CD14-positive monocyte (primary cell): ENCODE data around the gene LSM11. TPM values are rescaled to one million over a fixed set of nuclear protein-coding genes. Genes with fewer than 3 reads are reported as not detected.

Experiments used
- DNase-seq, 3 donors: peaks; one replicate each; pipeline ENCODE4 v3.0.0-alpha.2; 2011 to 2022
- H2AFZ ChIP-seq: 2 replicates; pipeline ENCODE4 v1.6.0; 2012; ENCODE audit warnings: mild to moderate bottlenecking, low read depth, low read length, inconsistent platforms; ENCODE audit not compliant: insufficient read depth, poor library complexity, severe bottlenecking
- H3K27ac ChIP-seq, 2 donors: 1 replicate in 1 of 2; 2 replicates in 1 of 2; pipeline ENCODE4 v1.5.1; 2012 to 2013; ENCODE audit warnings: low read length in 2 of 2, control low read depth in 1 of 2, inconsistent platforms in 1 of 2, low read depth in 1 of 2, mild to moderate bottlenecking in 1 of 2
- H3K27me3 ChIP-seq, 2 donors: one replicate each; pipeline versions ENCODE4 v1.6.0 to v1.6.1; 2011 to 2013; ENCODE audit warnings: low read length in 2 of 2; ENCODE audit not compliant: control insufficient read depth in 2 of 2, insufficient read depth in 2 of 2
- H3K36me3 ChIP-seq, 2 donors: replicated peaks in 1 of 2; 1 replicate in 1 of 2; 2 replicates in 1 of 2; pipeline versions ENCODE4 v1.5.1 to v1.6.1; 2012 to 2013; ENCODE audit warnings: low read length in 2 of 2, control low read depth in 1 of 2, inconsistent platforms in 1 of 2, mild to moderate bottlenecking in 1 of 2; ENCODE audit not compliant: insufficient read depth in 2 of 2, control insufficient read depth in 1 of 2
- H3K4me1 ChIP-seq, 2 donors: 1 replicate in 1 of 2; 2 replicates in 1 of 2; pipeline versions ENCODE4 v1.5.1 to v1.6.1; 2012 to 2013; ENCODE audit warnings: low read length in 2 of 2, control low read depth in 1 of 2, inconsistent platforms in 1 of 2, mild to moderate bottlenecking in 1 of 2, moderate library complexity in 1 of 2; ENCODE audit not compliant: insufficient read depth in 2 of 2, control insufficient read depth in 1 of 2
- H3K4me2 ChIP-seq: replicated peaks from 2 replicates; pipeline ENCODE3; 2012; ENCODE audit warnings: low read length, moderate library complexity, mild to moderate bottlenecking; ENCODE audit not compliant: poor library complexity, severe bottlenecking; ENCODE audit errors: extremely low read depth
- H3K4me3 ChIP-seq, 3 experiments: fragments of 200-600 bp in 1 of 3; sonication (generic) in 1 of 3; replicated peaks in 1 of 3; 1 replicate in 2 of 3; 2 replicates in 1 of 3; pipeline ENCODE4 v1.5.1; 2011 to 2013; ENCODE audit warnings: low read length in 3 of 3, mild to moderate bottlenecking in 3 of 3, control low read depth in 2 of 3, low read depth in 2 of 3, inconsistent platforms in 1 of 3, moderate library complexity in 1 of 3
- H3K79me2 ChIP-seq: 2 replicates; pipeline ENCODE4 v1.6.0; 2012; ENCODE audit warnings: mild to moderate bottlenecking, control low read depth, inconsistent platforms, low read length, moderate library complexity; ENCODE audit not compliant: insufficient read depth
- H3K9ac ChIP-seq: 2 replicates; pipeline ENCODE4 v1.6.0; 2017; ENCODE audit warnings: low read length, mild to moderate bottlenecking; ENCODE audit not compliant: insufficient read depth, poor library complexity, severe bottlenecking
- H3K9me3 ChIP-seq, 2 donors: replicated peaks in 1 of 2; 1 replicate in 1 of 2; 2 replicates in 1 of 2; pipeline versions ENCODE4 v1.5.1 to v1.6.1; 2012 to 2013; ENCODE audit warnings: low read length in 2 of 2, control low read depth in 1 of 2; ENCODE audit not compliant: control insufficient read depth in 1 of 2, insufficient read depth in 1 of 2
- H4K20me1 ChIP-seq: 2 replicates; pipeline ENCODE4 v1.6.0; 2012; ENCODE audit warnings: mild to moderate bottlenecking, low read length, control low read depth, moderate library complexity; ENCODE audit not compliant: insufficient read depth
- H3K27ac Mint-ChIP-seq, 7 donors: one replicate each; pipeline ENCODE4 v1.8.0; 2020; ENCODE audit warnings: mild to moderate bottlenecking in 7 of 7, mixed read lengths in 7 of 7, moderate library complexity in 6 of 7, inconsistent platforms in 2 of 7
- H3K27me3 Mint-ChIP-seq, 3 donors: one replicate each; pipeline ENCODE4 v1.8.0; 2021 to 2022; ENCODE audit warnings: low read depth in 3 of 3, mild to moderate bottlenecking in 3 of 3, mixed read lengths in 3 of 3, moderate library complexity in 3 of 3, inconsistent platforms in 1 of 3
- H3K36me3 Mint-ChIP-seq, 2 donors: one replicate each; pipeline ENCODE4 v1.8.0; 2020; ENCODE audit warnings: mixed read lengths in 2 of 2, inconsistent platforms in 1 of 2, mild to moderate bottlenecking in 1 of 2
- H3K4me1 Mint-ChIP-seq: one replicate; pipeline ENCODE4 v1.8.0; 2020; ENCODE audit warnings: mild to moderate bottlenecking, mixed read lengths
- H3K4me3 Mint-ChIP-seq, 2 donors: one replicate each; pipeline ENCODE4 v1.8.0; 2020; ENCODE audit warnings: mild to moderate bottlenecking in 2 of 2, mixed read lengths in 2 of 2, moderate library complexity in 1 of 2
- H3K9me3 Mint-ChIP-seq, 7 donors: one replicate each; pipeline ENCODE4 v1.8.0; 2020 to 2022; ENCODE audit warnings: mixed read lengths in 7 of 7, mild to moderate bottlenecking in 6 of 7, moderate library complexity in 6 of 7, inconsistent platforms in 2 of 7
- WGBS: methylation state at CpG from one replicate; pipeline ENCODE4 v1.1.5; 2013; ENCODE audit warnings: missing lambda C conversion rate; ENCODE audit not compliant: insufficient coverage; 5-methylcytosine and 5-hydroxymethylcytosine counted together
- intact Hi-C, 2 donors: fragments of 100-400 bp; cut with micrococcal nuclease; formaldehyde crosslinking; loops; one replicate each; pipeline versions ENCODE4 v1.15.0 to v1.15.1; 2023
- polyA plus RNA-seq, 3 donors: library from polyadenylated mRNA; depleted of rRNA in 1 of 3; unstranded in 2 of 3; stranded (reverse) in 1 of 3; fragments of 300-500 nt in 2 of 3; fragments of >200 nt in 1 of 3; fragmentation: Illumina TruSeq in 2 of 3; gene quantifications; 1 replicate in 2 of 3; 2 replicates in 1 of 3; pipeline ENCODE4 v1.2.3, GENCODE V29; 2012 to 2021
- TF ChIP-seq, protein P1 (sequence below): fragments of 200-600 bp; IDR thresholded peaks from one replicate; pipeline ENCODE4 v1.8.0; 2022; ENCODE audit warnings: antibody characterized with exemption, mild to moderate bottlenecking

The LSM11 gene
- polyA plus RNA-seq, 3 donors: 0.28 to 1.3 (median 0.41) TPM

- Mint-ChIP-seq H3K27me3 (peaks cover 0 to 2% (median 0%) of the 10 kb centered on the region in 3 donors), H3K36me3 (no peaks in the 10 kb centered on the region), H3K9me3 (peaks cover 0 to 6% (median 2%) of the 10 kb centered on the region in 7 donors), H3K27ac (peak overlapping the region in 1 of 7 donors; percentile 84), H3K4me1 (peaks cover 4% of the 10 kb centered on the region), H3K4me3 (no peak overlapping the region)
- Histone ChIP-seq H2AFZ (no peak overlapping the region), H3K27ac (no peak overlapping the region), H3K4me3 (no peak overlapping the region), H4K20me1 (no peaks in the 10 kb centered on the region), H3K27me3 (no peaks in the 10 kb centered on the region), H3K36me3 (no peaks in the 10 kb centered on the region), H3K4me1 (no peaks in the 10 kb centered on the region), H3K4me2 (no peak overlapping the region), H3K9ac (no peak overlapping the region), H3K79me2 (no peaks in the 10 kb centered on the region), H3K9me3 (no peaks in the 10 kb centered on the region)
- intact Hi-C loops: loop anchor here in 1 of 2 donors (10.0 kb wide), 1 partner anchor 274 kb away; no protein-coding TSS in a partner anchor
- 5% methylated on average over 3 of the region's 4 CpGs for WGBS
- TF ChIP-seq, protein P1, sequence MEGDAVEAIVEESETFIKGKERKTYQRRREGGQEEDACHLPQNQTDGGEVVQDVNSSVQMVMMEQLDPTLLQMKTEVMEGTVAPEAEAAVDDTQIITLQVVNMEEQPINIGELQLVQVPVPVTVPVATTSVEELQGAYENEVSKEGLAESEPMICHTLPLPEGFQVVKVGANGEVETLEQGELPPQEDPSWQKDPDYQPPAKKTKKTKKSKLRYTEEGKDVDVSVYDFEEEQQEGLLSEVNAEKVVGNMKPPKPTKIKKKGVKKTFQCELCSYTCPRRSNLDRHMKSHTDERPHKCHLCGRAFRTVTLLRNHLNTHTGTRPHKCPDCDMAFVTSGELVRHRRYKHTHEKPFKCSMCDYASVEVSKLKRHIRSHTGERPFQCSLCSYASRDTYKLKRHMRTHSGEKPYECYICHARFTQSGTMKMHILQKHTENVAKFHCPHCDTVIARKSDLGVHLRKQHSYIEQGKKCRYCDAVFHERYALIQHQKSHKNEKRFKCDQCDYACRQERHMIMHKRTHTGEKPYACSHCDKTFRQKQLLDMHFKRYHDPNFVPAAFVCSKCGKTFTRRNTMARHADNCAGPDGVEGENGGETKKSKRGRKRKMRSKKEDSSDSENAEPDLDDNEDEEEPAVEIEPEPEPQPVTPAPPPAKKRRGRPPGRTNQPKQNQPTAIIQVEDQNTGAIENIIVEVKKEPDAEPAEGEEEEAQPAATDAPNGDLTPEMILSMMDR: peak; percentile 70
- peak; percentile 32 to 50 (median 41) for DNase-seq
Measured at GRCh38 chr5:157718519-157718918, 25.0 kb upstream of the LSM11 start.

GRCh38 chr5:157719245-157719644, 24.3 kb upstream of the LSM11 start:
- Histone ChIP-seq H4K20me1 (no peaks in the 10 kb centered on the region), H3K36me3 (no peaks in the 10 kb centered on the region), H3K27me3 (no peaks in the 10 kb centered on the region), H3K27ac (no peak overlapping the region), H3K4me3 (no peak overlapping the region), H3K79me2 (no peaks in the 10 kb centered on the region), H3K4me1 (no peaks in the 10 kb centered on the region), H3K4me2 (no peak overlapping the region), H2AFZ (no peak overlapping the region), H3K9me3 (no peaks in the 10 kb centered on the region), H3K9ac (no peak overlapping the region)
- H3K9me3 Mint-ChIP-seq: peaks cover 0 to 6% (median 2%) of the 10 kb centered on the region in 7 donors
- H3K27me3 Mint-ChIP-seq: peaks cover 0 to 2% (median 0%) of the 10 kb centered on the region in 3 donors
- intact Hi-C loops: loop anchor here in 1 of 2 donors (10.0 kb wide), 1 partner anchor 274 kb away; no protein-coding TSS in a partner anchor
- TF ChIP-seq, protein P1: no peak
- H3K4me3 Mint-ChIP-seq: no peak overlapping the region
- WGBS: 100% methylated on average over 1 of the region's 2 CpGs
- H3K4me1 Mint-ChIP-seq: peaks cover 6% of the 10 kb centered on the region
- H3K36me3 Mint-ChIP-seq: no peaks in the 10 kb centered on the region
- DNase-seq: no peak
- H3K27ac Mint-ChIP-seq: no peak overlapping the region
